NCI-H146 treated with DMSO at 0.1 percent for 48 hours (cell line): Measurements from ENCODE around the gene CAPS.

Source experiments
- DNase-seq: peaks from one replicate; lab custom pipeline; 2025; ENCODE audit not compliant: unreplicated experiment; lab: John Stamatoyannopoulos, UW

Gene CAPS

DNA sequence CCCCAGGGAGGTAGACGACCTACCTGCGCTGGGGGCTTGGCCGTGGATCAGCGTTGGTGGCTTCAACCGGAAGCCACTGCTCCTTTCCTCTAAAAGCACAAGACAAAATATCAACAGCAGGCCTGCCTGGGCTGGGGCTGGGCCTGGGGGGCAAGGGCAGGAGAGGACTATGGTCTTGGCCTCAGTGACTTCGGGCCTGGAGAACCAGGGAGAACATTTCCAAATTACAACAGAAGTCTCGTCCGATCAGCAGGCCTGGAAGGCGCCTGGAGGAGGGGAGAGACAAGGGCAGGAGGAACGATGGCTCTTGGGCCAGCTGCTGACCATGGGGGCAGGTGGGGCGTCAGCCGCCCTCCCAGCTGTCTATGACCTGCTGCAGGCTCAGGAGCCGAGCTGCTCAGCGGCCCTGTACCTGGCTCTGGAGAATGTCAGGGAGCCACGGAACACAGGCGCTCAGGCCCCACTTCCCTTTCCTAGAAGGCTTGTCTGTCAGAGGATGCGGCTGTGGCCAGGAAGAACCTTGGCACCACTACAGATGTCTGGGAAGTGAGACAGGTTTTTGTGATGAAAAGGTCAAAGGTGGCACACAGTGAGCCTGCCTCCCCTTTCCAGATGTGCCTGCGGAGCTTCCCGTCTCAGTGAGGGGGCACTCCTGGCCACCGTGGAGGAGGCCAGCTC is 19.5 kb downstream of the CAPS start:
- DNase-seq: no peak

DNA sequence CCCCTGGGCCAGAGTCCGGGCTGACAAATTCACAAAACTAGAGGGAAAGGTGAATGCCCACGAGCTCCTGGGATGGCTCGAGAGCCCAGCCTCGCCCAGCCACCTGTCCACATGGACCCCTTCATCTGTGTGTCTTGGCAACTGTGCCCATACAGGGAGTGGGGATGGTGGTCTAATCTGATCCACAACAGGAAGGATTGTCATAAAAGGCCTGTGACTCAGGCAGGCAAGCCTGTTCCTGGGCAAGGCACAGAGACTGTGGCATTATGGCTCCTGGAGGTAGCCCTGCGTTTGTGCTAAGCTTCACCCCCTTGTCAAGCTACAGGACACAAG is 20.0 kb downstream of the CAPS start:
- DNase-seq: no peak

DNA sequence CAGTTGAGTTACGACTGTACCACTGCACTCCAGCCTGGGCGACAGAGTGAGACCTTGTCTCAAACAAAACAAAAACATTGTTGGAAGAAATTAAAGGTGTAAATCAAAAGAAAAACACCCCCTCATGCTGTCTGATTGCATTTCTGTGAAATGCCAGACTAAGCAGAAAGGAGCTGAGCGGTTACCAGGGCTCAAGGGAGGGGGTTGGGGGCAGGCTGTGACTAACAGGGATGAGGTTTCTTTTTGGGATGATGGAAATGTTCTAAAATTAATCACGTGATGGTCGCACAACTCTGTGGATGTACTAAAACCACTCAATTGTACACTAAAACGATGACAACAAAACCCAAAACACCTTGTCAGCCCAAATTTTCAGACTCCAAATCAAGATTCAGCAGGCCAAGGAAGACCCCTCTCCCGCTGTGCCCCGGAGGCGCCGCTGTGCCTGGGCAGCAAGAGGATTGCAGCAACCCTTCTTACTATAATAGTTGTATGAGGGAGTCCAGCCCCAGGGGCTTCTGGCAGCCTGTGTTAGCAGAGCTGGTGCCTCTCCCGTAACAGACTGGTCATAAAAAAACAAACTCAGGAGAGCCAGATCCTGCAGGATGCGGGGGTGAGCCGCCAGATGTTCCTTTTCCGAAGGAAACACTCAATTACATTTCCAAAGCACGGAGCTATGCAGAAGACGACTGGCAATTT is 20.9 kb downstream of the CAPS start:
- DNase-seq: no peak

DNA sequence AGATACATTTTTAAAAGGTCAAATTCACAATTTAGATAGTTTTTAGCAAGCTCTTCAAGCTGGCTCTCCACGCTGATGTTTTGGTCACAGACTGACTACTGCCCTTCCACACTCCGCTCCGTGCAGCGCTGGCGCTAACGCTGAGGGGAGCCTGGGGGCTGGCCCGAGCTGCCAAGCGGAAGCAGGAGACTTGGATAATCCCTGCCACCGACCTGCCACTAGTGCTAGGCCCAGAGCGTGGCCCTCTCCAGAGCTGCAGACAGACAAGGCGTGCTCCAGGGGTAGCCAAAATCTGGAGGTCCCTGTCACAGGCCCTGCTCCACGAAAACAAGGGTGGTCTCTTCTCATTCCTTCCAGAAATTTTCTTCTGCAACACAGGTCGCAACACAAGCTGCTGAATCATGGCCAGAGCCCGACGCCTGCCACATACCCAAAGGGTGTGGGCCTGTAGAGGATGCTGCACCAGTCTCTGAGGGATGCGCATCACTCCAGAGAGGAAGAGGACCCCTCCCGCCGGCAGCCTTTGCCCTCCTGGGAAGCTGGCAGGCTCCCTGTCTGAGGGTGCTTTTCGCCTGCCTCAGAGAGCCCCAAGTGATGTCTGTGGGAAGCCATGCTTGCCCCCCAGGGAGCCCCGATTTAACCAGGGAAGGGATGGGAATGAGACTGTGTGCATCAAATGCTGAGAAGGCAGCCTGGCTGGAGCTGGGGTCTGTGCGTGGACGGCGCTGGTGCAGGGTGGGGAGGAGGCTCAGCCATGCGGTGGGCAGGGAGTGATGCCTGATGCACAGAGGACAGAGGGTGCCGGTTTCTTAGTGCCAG is 21.6 kb downstream of the CAPS start:
- DNase-seq: no peak

DNA sequence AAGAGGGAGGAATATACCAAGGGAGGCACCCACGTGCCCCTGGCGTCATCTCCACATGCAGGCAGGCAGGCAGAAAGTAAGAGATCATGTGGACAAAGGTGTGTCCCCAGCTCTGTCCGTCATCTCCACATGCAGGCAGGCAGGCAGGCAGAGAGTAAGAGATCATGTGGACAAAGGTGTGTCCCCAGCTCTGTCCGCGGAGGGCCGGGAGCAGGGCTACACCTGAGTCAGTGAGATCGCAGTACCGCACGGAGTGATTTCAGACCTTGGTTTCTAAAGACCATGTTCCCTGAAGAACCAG is 22.2 kb downstream of the CAPS start:
- no peak for DNase-seq

DNA sequence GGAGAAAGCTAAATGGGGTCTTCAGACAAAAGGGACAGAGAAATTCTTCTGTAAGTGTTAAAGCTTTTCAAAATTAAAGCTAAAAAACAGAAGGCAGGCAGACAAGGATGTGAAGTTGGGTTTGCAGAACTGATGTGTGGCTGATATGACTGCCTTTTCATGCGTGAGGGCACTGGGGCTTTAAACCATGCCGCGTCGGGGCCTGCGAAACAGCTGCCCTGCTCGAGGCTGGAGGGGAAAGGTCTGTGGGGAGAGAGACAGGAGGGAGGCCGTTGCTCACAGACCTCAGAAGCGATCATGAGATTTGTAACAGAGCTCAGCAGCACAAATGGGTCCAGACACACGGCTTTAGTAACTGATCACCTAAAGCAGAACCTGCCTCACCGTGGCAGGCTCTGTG is 23.5 kb downstream of the CAPS start:
- DNase-seq: no peak

DNA sequence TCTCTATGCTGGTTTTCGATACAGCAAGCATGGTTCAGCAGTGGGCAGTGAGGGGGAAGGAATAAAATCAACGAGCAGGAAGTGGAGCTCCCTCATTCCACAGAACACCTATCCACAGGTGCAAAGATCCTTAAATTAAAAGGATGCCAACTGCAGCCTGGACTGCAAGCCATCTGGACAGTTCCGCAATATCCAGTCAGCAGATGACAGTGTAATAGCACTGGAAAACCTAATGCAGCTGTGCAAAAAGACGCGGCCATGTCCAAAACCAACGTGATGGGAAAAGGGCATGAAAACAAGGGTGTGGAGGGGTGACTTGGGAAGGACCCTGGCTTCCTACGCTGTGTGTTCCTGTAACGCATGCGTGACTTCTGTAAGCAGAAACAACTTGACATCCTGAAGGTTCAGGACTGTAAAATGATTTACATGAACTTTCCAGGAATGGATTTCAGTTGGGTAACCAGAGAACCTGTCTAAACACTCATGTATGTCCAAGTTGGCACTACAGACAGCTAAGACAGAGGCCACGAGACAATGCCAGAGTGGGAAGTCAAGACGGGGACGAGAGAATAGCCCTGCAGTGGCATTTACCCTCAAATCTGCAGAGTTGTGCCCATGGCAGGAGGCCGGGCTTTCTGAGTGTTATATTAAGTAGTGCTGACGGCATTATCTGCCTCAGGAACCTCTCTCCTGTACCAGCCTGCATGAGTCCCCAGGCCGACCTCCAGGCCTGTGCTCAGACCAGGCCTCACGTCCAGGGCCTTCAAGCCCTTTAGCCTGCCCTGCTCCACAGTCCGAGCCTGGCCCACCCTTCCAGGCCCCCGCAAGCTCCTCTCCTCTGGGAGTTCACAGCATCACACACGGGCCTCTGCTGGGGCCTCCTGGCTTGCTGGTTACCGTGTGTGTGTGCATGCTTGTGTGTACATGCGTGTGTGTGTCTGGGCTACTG is 26.5 kb downstream of the CAPS start:
- DNase-seq: no peak

DNA sequence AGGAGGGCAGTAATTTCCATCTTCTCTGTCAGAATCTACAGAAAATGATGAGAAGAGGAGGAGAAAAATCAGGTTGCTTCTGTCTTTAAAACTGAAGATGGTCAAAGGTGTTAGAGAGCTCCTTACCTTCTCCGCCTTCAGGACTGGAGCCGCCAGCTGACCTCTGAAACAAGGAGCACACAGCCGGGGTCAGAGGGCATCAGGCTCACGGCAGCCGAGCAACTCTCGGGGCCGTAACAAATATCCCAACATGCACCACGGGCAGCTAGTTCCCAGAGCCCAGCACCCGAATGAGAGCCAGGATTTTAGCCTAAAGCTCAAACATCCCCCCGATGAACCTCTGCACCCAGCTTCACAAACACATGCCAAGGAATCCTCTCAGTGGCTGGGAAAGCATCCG is 27.6 kb downstream of the CAPS start:
- DNase-seq: no peak

DNA sequence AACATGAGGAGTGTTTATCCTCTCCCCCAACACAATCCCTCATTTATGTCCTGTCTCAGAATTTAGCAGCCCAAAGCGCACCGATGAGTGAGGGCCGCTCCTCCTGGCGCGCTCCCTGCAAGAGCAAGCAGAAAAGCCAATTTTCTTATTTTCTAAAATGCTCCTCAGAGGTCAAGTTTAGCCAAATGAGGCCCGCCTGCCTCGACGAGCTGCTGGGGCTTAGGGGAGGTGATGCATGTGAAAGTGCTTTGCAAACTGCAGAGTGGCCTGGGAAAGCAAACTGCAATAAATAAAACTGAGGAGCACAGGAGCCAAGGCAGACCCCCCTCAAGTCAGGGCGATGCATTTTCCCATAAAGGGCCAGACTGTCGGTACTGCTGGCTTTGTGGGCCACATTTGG is 29.0 kb downstream of the CAPS start:
- DNase-seq: no peak

DNA sequence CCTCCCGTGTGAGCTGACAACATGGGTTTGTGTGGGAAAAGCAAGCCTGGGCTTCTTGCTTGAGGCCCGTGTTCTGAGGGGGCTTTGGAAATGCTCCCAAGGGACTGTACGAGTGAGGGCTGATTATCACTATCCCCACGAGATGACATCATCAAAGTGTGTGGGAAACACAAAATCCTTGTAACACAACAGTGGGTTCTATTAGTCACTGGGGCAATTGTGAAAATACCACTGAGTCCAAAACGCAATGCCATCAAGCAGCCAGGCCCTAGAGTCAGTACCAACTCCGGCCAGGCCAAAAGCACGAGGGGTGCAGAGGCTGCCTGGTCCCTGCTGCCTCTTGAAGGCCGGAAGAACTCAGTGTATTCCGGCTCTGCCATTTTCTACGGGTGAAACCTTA is 29.6 kb downstream of the CAPS start:
- no peak for DNase-seq

DNA sequence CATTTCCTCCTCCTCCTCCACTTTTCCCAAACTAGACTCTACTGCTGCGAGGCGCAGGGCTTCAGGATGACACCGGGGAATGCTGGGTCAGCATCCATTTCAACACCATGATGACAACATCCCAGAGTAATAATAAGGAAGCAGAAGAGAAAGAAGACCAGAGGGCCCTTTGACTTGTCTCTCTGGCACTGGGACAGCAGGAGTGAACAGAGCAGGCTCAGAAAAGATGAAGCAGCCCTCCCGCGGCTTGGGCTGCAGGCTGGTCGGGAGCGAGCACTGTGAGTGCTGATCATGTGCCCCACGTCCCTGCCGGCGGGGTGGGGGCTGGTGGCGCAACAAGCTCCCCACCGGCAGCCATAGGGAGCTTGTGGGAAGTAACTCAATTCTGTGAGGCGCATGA is 33.4 kb downstream of the CAPS start:
- DNase-seq: no peak

DNA sequence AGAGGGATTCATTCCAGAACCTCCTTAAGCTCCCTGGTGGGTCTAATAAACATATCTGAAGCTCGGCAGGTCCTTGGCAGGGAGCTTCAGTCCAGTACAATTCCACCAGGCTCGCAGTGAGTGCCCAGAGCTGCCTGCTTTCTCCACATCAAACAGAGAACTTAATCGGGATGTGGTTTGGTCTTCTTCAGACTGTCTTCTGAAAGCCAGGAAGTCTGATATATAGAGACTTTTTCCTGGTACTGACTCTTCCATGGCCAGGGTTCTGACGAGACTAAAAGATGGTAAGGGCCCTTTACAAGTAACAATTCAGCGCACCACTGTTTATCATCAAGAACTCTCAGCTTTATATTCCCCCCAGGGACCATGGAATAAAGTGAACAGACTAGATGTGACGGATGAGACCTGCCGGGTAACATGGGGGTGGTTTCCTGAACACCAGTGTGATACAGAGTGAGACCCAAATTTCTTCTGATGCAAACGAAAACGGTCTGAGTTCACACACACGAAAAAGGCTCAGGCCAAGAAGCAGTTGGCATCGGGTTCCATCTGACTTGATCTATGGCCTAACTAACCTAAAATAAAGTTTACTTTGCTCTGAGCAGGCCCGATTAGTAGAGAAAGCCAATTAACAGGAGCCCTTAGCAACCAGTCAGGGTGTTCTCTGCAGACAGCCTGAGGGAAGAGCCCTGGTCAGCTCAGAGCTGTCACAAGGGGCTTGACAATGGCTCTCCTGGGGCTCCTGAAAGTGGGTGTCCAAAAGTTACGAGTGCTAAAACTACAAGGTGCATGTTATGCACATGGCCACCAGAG is 34.9 kb downstream of the CAPS start:
- DNase-seq: no peak

DNA sequence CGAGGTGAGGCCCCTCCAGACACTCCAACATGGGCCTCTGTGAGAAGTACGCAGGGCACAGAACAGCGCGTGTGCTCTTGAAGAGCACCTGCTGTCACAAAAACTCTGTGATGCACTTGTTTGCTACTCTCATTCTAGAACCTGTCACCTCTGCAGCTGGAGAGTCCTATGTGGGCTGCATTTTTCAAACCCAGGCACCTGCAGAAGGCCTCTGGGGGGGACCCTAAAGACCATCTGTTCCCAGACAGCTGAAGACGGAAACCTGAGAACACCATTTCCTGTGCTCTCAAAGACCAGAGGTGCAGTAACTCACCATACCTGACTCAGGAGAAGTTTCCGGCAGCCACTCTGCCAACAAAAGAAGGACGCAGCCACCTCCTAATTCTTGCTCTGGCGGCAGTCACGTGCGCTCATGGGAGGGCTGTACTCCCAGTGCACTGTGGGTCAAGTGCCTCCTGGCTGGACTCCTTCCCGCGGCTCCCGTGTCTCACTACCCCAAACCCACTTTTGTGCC is 35.8 kb downstream of the CAPS start:
- DNase-seq: no peak

DNA sequence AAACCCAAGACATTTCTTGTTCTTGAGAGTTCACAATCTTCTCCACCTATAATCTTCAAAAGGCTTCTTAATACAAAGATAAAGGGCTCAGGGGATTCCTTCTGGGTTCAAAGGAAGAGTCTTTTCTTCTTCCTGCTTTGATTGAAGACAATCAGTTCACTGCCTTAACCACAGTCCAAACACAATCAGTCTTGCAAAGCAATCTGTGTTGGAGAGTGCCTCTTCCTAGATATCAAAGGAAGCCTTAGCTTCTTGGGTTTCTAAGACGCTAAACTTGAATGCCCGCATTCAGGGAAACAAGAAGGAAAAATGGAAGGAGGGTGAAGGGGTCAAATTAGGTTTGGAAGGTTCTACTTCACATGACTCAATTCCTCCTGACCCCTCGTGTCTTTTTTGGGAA is 36.7 kb downstream of the CAPS start:
- no peak for DNase-seq

DNA sequence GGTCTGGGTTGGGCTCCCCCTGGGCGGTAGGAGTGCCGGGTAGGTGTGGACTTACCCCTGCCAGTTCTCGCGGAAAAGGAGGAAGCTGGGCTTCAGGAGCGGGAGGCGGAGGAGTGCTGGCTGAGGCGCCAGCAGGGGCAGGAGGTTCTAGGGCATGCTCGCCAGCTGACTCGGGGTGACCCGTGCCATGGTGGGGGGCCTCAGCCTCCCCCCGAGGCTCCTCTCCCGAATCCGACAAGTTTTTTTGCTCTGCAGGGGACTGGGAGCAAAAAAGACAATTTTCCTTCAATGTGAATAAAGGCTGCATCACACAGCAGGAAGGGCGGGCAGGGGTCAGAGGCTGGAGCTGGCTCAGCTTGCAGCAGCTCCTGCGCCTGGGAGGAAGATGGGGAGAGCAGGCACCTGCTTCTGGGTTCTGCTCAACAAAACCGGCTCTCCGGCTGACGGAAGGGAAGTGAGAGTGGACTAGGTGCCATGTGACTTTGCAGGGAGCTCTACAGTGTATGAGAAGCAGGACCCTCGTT is 37.3 kb downstream of the CAPS start:
- no peak for DNase-seq

DNA sequence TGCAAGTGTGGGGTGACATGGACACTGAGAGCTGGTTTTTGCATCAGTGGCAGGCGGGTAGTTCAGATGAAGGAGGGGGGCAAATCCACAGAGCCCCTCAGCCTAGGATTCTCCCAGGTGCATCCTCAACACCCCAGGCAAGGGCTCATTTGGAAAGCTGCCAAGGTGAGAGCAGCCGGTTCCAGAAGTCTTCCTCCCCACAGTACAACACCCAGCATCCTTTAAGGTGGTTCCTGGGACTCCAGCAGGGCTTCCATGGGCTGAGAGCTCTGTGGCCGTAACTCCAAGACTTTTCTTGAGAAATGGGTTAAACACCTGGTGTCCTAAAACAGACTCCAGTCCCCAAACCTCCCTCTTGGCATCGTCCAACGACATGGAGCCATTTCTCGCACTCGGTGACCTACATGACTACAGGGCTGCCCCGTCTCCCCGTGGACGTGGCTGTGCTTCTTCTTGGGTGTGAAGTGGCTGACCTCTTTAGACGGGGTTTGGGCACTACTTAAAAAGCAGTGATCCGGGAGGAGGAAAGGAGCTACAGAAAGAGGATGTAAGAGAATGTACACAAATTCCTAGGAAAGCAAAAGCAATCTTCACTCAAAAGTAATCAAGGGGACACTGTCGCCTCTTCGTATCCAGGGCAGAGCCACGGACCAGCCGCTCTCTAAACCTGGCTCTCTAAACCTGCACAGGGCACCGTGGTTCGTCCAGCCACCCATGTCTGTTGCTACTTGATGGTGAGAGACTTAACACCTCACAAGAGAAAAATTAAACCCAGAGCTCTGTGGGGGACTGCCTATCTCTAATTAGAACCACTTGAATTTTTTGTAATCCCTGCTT is 38.4 kb downstream of the CAPS start:
- no peak for DNase-seq

DNA sequence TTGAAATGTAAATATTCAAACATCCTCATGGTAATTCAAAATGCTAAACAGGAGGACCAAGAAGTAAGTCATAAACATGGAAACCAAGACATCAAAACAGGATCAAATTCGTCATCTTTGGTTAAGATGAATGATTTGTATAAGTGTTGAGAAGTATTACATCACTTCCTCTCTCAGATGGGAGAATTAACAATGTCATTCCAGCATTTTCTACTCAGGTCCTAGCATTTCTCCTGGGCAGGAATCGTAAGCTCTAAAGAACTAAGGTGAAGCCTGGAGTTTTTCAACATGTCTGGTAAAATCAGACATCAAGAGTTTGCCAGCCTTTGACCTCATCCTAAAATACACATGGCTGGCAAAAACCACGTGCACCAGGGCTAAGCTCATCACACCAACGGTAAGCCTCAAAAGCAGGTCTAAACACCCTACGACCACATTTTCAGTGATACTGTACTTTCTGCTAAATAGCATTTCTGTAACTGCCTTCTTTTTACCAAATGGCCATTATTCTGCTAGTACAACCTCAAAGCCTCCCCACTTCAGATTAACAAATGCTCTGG is 39.1 kb downstream of the CAPS start:
- DNase-seq: no peak

DNA sequence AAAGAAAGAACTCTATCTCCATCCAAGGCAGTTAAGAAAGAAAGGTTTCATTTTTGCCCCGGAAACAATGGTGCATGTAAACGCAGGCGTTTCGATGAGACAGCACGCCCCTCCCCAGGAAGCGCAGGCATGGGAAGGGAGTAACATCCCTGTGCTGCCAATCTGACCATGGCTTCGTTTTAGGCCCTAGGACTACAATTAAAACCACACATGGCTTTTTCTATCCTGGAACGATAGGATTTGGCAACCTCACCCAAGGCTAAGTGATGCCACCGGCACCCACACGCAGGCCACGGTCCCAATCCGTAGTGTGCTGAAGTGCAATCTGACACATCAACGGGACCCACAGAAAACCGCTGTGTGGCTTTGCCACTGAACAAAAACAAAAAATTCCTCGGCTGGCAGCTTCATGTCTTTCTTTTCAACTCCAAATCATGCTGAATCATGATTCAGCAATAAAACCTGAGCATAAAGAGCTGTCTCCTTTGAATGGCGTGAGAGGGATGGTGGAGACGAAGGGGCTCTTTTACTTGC is 39.7 kb downstream of the CAPS start:
- no peak for DNase-seq

DNA sequence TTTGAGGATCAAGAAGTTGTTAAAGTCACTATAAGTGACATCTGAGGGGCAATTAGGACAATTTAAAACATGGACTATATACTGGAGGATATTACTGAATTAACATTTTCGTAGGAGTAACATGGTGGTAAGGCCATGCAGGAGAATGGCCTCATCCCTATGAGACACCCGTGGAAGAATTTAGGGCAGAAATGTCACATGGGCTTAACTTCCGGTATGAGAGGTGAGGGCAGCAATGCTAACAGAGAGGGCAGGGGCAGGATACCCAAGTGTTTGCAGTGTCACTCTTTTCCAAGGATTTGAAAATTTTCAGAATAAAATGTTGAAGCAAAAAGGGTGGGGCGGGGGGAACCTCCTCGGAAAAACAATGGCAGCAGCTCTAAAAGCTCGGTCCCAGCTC is 40.2 kb downstream of the CAPS start:
- no peak for DNase-seq
